ENCODE measurements around the gene IQCF2.
"Not testable (repeated sequence)": the region's sequence is repeated elsewhere in the genome, so short reads cannot be mapped to it uniquely, and the experiment has no call there.

Gene IQCF2

GRCh38 chr3:51891242-51892039 lies 30.0 kb downstream of the IQCF2 start:
- no peak for DNase-seq (ENCODE audit: extremely low read depth, low read depth)
- no peak overlapping the region for H3K4me3 ChIP-seq (replicated peaks; ENCODE audit: low read depth, low read length)
- TF ChIP-seq, protein P1, sequence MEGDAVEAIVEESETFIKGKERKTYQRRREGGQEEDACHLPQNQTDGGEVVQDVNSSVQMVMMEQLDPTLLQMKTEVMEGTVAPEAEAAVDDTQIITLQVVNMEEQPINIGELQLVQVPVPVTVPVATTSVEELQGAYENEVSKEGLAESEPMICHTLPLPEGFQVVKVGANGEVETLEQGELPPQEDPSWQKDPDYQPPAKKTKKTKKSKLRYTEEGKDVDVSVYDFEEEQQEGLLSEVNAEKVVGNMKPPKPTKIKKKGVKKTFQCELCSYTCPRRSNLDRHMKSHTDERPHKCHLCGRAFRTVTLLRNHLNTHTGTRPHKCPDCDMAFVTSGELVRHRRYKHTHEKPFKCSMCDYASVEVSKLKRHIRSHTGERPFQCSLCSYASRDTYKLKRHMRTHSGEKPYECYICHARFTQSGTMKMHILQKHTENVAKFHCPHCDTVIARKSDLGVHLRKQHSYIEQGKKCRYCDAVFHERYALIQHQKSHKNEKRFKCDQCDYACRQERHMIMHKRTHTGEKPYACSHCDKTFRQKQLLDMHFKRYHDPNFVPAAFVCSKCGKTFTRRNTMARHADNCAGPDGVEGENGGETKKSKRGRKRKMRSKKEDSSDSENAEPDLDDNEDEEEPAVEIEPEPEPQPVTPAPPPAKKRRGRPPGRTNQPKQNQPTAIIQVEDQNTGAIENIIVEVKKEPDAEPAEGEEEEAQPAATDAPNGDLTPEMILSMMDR (IDR thresholded peaks at IDR 0.05; ENCODE audit: low read depth, low read length, missing control alignments) = no peak

- no peak overlapping the region for H3K4me3 ChIP-seq (replicated peaks; ENCODE audit: low read depth, low read length)
- TF ChIP-seq, protein P1 (IDR thresholded peaks at IDR 0.05; ENCODE audit: low read depth, low read length, missing control alignments) = no peak
- DNase-seq (ENCODE audit: extremely low read depth, low read depth) = no peak
These were observed 33.0 kb downstream of the IQCF2 start for GRCh38 chr3:51894391-51894790.

DNA sequence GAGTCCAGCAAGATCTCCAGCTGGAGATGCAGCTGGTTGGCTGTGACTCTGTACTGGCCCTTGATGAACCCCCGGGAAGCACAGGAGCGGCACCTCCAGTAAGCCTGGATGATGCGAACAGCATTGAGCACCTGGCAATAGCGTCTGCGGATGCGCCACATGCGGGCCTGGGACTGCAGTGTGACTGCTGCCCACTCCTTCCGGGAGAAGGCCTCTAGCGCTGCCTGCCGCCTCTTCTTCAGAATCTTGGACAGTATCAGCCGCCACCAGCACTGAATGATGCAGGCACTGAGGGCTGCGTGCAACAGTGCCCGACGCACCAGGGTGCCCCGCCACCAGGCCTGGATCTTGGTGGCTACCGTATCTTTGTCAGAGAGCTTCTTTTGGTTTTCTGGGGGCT lies 33.5 kb downstream of the IQCF2 start:
- TF ChIP-seq, protein P1 (IDR thresholded peaks at IDR 0.05; ENCODE audit: low read depth, low read length, missing control alignments) = no peak
- H3K4me3 ChIP-seq (replicated peaks; ENCODE audit: low read depth, low read length) = no peak overlapping the region

DNA sequence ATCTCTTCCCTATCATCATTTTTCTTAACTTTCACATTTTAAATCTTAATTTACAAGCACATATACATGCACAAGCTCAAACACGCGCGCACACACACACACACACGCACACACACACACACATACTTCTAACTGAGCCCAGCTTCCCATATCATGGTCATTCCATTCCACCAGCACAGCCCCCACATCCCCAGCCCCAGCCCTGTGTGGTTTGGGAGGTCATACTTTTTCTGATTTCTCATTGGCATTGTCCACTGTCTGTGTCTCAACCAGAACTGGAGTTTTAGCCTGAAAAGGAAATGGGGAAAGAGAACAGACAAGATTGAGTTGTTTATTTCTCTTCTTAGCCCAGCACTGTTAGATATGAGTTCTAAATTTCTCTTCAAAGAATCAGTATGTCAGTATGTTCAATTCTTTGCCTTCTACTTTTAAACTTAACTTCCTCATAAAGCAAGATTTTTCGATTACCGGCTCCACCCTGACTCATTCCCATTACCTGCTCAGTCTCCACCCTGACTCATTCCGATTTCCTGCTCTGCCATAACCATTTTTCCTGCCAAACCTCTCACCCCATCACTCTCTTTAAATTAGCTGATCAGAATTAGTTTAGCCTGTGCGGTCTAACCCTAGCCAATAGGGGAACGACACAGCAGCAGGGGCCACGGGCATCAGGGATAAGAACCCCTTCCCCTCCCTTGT lies 35.3 kb downstream of the IQCF2 start:
- TF ChIP-seq, protein P1 (IDR thresholded peaks at IDR 0.05; ENCODE audit: low read depth, low read length, missing control alignments) = no peak
- no peak for DNase-seq (ENCODE audit: extremely low read depth, low read depth)
- no peak overlapping the region for H3K4me3 ChIP-seq (replicated peaks; ENCODE audit: low read depth, low read length)

More for the DNA sequence above, 33.5 kb downstream of the IQCF2 start:
- DNase-seq (ENCODE audit: extremely low read depth, low read depth) = no peak

- H3K4me3 ChIP-seq (replicated peaks; ENCODE audit: low read depth, low read length) = no peak overlapping the region
- DNase-seq (ENCODE audit: extremely low read depth, low read depth) = no peak
- TF ChIP-seq, protein P1 (IDR thresholded peaks at IDR 0.05; ENCODE audit: low read depth, low read length, missing control alignments) = no peak
These were observed 36.0 kb downstream of the IQCF2 start for GRCh38 chr3:51897391-51897790.

- H3K4me3 ChIP-seq (replicated peaks; ENCODE audit: low read depth, low read length); DNase-seq (ENCODE audit: extremely low read depth, low read depth): not testable (repeated sequence)
These were observed 38.6 kb downstream of the IQCF2 start for GRCh38 chr3:51900043-51900442.

GRCh38 chr3:51902361-51902760 lies 40.9 kb downstream of the IQCF2 start:
- not testable (repeated sequence) for H3K4me3 ChIP-seq (replicated peaks; ENCODE audit: low read depth, low read length)
- DNase-seq (ENCODE audit: extremely low read depth, low read depth) = peak; percentile 7

Measured in HFF-Myc (cell line).